ENCODE measurements around the gene PTTG1IP.

Gene PTTG1IP

DNA sequence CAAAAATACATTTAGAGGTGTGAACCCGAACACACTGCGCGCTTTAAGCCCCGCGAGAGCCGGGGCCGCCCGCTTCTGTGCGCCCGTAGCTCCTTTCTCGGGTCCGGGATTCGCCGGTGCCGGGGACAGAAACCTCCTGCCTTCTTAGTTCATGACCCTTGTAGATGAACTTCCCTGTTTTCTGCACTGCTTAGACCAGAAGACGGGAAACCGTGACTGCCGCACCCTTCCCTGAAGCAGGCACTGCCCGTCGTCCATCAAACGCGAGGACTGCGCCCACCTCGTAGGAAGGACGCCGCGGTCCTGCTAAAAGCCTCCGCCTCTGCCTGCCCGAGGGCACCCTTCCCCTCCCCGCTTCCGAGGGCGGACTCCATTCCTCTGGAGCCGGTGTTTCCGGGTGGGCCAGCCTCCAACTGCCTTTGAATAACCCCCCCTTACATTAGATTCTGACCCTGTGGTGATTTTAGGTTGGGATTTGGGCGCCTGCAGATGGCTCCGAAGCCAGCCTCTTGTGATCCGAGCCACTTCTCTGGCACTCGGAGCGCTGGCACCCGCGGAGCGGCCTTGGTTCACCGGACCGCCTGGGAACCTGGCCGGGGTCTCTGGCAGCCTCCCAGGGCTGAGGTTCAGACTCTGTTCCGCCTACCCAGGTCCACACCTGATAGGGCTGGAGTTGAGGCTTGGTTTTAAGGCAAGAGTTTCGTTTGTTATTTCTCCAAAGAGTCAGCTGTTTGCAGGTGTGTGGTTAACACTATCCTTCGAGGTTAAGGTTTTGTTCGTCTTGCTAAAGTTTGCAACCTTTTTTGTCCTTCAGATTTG is 1.2 kb upstream of the PTTG1IP start:
- H3K36me3 ChIP-seq (ENCODE audit: insufficient read depth, low read length): no peaks in the 10 kb centered on the region
- H3K4me3 ChIP-seq: peak overlapping the region; percentile 85
- H3K9ac ChIP-seq (ENCODE audit: insufficient read length): peak overlapping the region; percentile 76
- TF ChIP-seq POLR2AphosphoS5 (IDR thresholded peaks at IDR 0.05; ENCODE audit: borderline replicate concordance, low read depth, low read length) (no peak), FOXP2 (optimal IDR thresholded peaks at IDR 0.05; ENCODE audit: control extremely low read depth, extremely low read length, insufficient read depth) (no peak), EZH2 (IDR thresholded peaks at IDR 0.05) (no peak)
- no peaks in the 10 kb centered on the region for H3K9me3 ChIP-seq (ENCODE audit: low read depth, low read length)
- no peak for DNase-seq (ENCODE audit: low read depth, low spot score)
- peak overlapping the region; percentile 48; the same call in 1 of the 2 replicates for H3K27ac ChIP-seq

DNA sequence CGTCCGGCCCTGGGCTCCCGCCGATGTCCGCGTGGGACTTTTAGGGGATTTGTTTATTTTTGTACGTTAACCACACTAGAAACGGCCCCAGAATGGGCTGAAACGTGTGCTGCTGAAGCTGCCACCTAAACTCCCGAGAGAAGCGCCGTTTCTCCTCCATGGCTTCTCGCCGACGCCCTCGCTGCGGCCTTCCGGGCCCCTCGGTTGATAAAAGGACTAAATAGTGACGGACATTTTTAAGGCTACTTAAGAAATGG is 678 bp upstream of the PTTG1IP start:
- no peak for DNase-seq (ENCODE audit: low read depth, low spot score)
- TF ChIP-seq EZH2 (IDR thresholded peaks at IDR 0.05) (no peak), FOXP2 (optimal IDR thresholded peaks at IDR 0.05; ENCODE audit: control extremely low read depth, extremely low read length, insufficient read depth) (no peak), POLR2AphosphoS5 (IDR thresholded peaks at IDR 0.05; ENCODE audit: borderline replicate concordance, low read depth, low read length) (no peak)
- peak overlapping the region; percentile 76 for H3K9ac ChIP-seq (ENCODE audit: insufficient read length)
- no peaks in the 10 kb centered on the region for H3K36me3 ChIP-seq (ENCODE audit: insufficient read depth, low read length)
- H3K4me3 ChIP-seq: peak overlapping the region; percentile 85
- 0 out of 2 replicates have a peak overlapping the region, but pooled peaks have one; percentile 28 for H3K27ac ChIP-seq
- H3K9me3 ChIP-seq (ENCODE audit: low read depth, low read length): no peaks in the 10 kb centered on the region

DNA sequence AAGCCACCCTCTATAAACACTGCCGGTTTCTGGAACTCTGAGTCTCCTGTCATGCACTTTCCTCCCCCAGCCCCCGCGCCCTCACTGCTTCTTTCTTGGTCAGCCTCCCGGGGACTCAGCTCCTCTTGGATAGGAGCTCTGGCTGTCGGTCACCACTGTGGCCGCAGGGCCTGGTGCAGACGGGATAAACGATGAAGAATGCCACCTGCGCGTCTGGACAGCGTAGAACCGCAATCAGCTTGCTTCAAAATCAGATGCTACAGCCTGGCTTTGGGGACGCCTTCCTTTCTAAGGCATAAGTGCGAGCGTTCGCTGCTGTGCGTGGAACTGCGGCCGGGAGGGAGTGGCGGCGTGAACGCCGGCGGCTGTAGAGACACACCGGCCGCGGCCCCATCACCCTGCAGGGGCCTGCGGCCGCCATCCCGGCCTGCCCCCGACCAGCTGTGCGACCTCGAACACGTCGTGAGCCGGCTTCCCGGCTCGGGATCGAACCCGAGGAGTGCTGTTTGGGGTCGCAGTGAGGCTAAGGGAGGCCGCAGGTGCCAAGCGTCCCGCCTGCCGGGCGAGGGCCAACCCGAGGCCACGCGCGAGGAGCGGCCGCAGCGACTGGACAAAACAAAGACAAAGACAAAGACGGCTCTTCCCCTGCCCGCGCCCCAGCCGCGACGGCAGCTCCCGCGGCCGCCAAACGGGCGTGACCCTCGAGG is 688 bp downstream of the PTTG1IP start:
- DNase-seq (ENCODE audit: low read depth, low spot score): no peak
- no peaks in the 10 kb centered on the region for H3K36me3 ChIP-seq (ENCODE audit: insufficient read depth, low read length)
- H3K9ac ChIP-seq (ENCODE audit: insufficient read length): peak overlapping the region; percentile 78
- H3K9me3 ChIP-seq (ENCODE audit: low read depth, low read length): no peaks in the 10 kb centered on the region
- H3K4me3 ChIP-seq: peak overlapping the region; percentile 85
- no peak for TF ChIP-seq FOXP2 (optimal IDR thresholded peaks at IDR 0.05; ENCODE audit: control extremely low read depth, extremely low read length, insufficient read depth)
- no peak for TF ChIP-seq POLR2AphosphoS5 (IDR thresholded peaks at IDR 0.05; ENCODE audit: borderline replicate concordance, low read depth, low read length)
- TF ChIP-seq EZH2 (IDR thresholded peaks at IDR 0.05): no peak
- no peak overlapping the region for H3K27ac ChIP-seq

DNA sequence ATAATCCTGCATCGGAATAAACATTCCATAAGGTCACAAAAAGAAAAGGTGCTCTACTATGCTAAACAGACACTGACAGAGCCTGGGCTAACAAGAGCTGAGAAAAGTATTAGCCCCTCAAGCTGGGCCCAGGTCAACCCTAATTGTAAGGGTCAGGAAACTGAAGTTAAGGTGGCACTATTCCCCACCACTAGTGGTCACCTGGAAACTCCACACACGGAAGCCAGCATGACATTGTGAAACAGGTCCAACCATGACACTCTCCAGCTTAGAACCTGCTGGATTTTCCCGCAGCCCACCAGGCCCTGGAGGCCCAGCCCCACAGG is 1.2 kb downstream of the PTTG1IP start:
- H3K9ac ChIP-seq (ENCODE audit: insufficient read length): peak overlapping the region; percentile 78
- H3K4me3 ChIP-seq: peak overlapping the region; percentile 85
- no peak overlapping the region for H3K27ac ChIP-seq
- no peak for TF ChIP-seq POLR2AphosphoS5 (IDR thresholded peaks at IDR 0.05; ENCODE audit: borderline replicate concordance, low read depth, low read length)
- no peak for TF ChIP-seq FOXP2 (optimal IDR thresholded peaks at IDR 0.05; ENCODE audit: control extremely low read depth, extremely low read length, insufficient read depth)
- no peak for TF ChIP-seq EZH2 (IDR thresholded peaks at IDR 0.05)
- H3K36me3 ChIP-seq (ENCODE audit: insufficient read depth, low read length): 0 out of 2 replicates have a peak, but pooled peaks cover 3% of the 10 kb centered on the region
- DNase-seq (ENCODE audit: low read depth, low spot score): no peak
- no peaks in the 10 kb centered on the region for H3K9me3 ChIP-seq (ENCODE audit: low read depth, low read length)

DNA sequence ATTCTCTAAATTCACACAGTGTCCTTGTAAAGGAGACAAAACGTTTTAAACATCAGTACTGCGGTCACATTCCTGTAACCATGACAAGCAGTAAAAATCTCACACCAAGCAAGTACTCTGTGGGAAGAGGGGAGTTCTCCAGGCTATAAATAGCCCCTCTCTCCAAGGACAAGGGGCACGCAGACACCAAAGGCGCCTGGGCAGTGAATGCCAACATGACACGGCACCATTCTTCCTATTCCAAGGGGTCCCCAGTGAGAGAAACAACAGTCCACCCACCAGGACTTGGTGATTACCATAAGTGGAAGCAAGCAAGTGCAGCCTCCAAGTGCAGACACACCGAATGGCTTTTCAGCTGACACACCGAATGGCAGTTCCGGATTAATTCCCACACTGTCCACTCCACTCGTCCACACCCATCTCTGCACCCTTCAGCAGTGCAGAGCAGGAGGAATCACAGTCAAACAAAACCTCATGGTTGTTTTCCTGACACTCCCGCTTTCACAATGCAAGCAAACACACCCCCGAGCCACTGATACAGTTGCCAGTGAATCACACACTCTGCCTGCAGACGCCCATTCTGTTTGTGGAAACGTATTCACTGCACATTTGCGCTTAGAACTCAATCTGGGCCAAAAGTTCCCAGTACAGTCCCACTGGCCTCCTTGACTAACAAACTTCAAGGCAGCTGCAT is 1.8 kb downstream of the PTTG1IP start:
- Histone ChIP-seq H3K9ac (ENCODE audit: insufficient read length) (peak overlapping the region; percentile 78), H3K27ac (no peak overlapping the region)
- no peak for DNase-seq (ENCODE audit: low read depth, low spot score)

DNA sequence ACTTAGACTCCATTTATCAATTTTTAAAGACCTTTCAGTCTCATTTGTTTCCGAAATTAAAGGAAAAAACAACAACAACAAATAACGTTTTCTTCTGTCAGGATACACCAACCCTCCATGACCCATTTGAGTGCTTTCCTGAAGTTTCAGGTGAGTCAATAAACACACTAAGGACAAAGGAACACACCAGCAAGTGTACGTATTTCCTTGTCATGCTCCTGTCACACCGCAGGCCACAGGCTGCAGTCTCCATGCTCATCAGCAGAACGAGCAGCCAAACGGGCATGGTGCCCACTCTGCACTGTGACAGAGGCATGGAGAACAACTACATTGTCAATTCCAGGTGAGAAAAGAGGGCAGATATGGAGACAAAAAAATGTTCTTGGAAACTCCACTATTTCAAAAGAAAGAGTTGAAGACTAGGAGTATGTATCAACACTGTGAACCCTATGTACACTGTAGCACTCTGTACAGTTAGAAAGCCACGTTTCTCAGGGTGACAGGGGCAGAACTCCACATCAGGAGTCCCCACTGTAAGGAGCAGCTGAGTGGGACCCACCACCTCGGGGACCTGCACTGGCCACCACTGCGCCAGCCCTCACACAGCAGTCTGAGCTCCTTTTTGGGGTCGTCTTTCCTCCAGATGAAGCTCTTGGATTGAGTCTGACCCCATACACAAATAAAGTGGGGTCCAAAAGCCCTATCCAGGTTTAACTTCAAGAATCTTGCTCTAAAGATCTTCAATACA is 2.6 kb downstream of the PTTG1IP start:
- Histone ChIP-seq H3K36me3 (ENCODE audit: insufficient read depth, low read length) (peaks cover 10% of the 10 kb centered on the region; the same call in 1 of the 2 replicates), H3K27ac (no peak overlapping the region), H3K9ac (ENCODE audit: insufficient read length) (no peak overlapping the region), H3K9me3 (ENCODE audit: low read depth, low read length) (no peaks in the 10 kb centered on the region), H3K4me3 (no peak overlapping the region)
- DNase-seq (ENCODE audit: low read depth, low spot score): no peak
- no peak for TF ChIP-seq FOXP2 (optimal IDR thresholded peaks at IDR 0.05; ENCODE audit: control extremely low read depth, extremely low read length, insufficient read depth)
- no peak for TF ChIP-seq EZH2 (IDR thresholded peaks at IDR 0.05)
- no peak for TF ChIP-seq POLR2AphosphoS5 (IDR thresholded peaks at IDR 0.05; ENCODE audit: borderline replicate concordance, low read depth, low read length)

More for the DNA sequence above, 1.8 kb downstream of the PTTG1IP start:
- Histone ChIP-seq H3K9me3 (ENCODE audit: low read depth, low read length) (no peaks in the 10 kb centered on the region), H3K36me3 (ENCODE audit: insufficient read depth, low read length) (peaks cover 8% of the 10 kb centered on the region; the same call in 1 of the 2 replicates), H3K4me3 (peak overlapping the region; percentile 85)
- TF ChIP-seq EZH2 (IDR thresholded peaks at IDR 0.05) (no peak), POLR2AphosphoS5 (IDR thresholded peaks at IDR 0.05; ENCODE audit: borderline replicate concordance, low read depth, low read length) (no peak), FOXP2 (optimal IDR thresholded peaks at IDR 0.05; ENCODE audit: control extremely low read depth, extremely low read length, insufficient read depth) (no peak)

DNA sequence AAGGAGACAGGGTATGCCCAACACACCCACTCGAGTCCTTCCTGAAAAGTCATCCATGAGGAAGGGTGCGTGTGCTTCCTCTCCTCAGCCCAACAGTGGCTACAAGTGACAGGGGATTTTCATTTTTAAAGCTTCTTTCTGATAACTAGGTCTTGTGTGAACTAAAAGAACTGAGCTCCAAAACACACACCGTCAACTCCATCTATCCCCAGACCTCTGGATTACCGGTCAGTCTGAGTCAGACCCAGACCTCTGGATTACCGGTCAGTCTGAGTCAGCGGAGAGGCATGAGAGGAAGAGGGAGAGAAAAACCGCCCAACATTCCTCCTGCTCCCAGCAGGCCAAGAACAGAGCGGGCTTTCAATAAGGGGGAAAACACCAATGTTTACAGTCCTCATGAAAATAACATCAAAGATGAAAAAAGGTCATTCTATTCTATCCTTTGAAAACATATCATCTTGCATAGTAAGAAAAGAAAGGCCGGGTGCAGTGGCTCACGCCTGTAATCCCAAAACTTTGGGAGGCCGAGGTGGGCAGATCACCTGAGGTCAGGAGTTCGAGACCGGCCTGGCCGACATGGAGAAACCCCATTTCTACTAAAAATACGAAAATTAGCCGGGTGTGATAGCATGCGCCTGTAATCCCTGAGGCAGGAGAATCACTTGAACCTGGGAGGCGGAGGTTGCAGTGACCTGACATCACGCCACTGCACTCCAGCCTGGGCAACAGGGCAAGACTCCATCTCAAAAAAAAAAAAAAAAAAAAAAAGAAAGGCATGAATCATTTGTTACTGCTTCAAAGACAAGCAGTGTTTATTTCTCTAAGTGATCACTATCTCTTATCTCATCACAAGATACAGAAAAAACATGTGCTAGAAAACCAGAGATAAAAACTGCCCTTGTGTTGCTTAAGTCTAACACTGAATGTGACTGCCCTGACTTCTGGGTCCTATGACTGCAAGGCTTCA is 3.4 kb downstream of the PTTG1IP start:
- DNase-seq (ENCODE audit: low read depth, low spot score): no peak

More for the DNA sequence above, 3.4 kb downstream of the PTTG1IP start:
- H3K9me3 ChIP-seq (ENCODE audit: low read depth, low read length): no peaks in the 10 kb centered on the region
- no peak overlapping the region for H3K9ac ChIP-seq (ENCODE audit: insufficient read length)
- H3K27ac ChIP-seq: no peak overlapping the region
- TF ChIP-seq EZH2 (IDR thresholded peaks at IDR 0.05) (no peak), POLR2AphosphoS5 (IDR thresholded peaks at IDR 0.05; ENCODE audit: borderline replicate concordance, low read depth, low read length) (no peak), FOXP2 (optimal IDR thresholded peaks at IDR 0.05; ENCODE audit: control extremely low read depth, extremely low read length, insufficient read depth) (no peak)
- H3K4me3 ChIP-seq: no peak overlapping the region
- peaks cover 13% of the 10 kb centered on the region for H3K36me3 ChIP-seq (ENCODE audit: insufficient read depth, low read length)
